HepG2 (cell line): Measurements from ENCODE around the gene SLC25A51. TPM values are rescaled to one million over a fixed set of nuclear protein-coding genes. Genes with fewer than 3 reads are reported as not detected.
A peak's percentile ranks its signal among the peaks of the same experiment; 100 is the strongest.

Experiments used
- ARID3A ChIP-seq: IDR thresholded peaks from 2 replicates; pipeline ENCODE4 v1.6.1; 2012; ENCODE audit warnings: low read depth, low read length, improper control_type of control experiment
- BCL6 ChIP-seq: IDR thresholded peaks from 2 replicates; pipeline ENCODE4 v1.6.1; 2016; ENCODE audit warnings: missing genetic modification reagents, missing compliant biosample characterization
- MLLT10 ChIP-seq: sonication (generic); formaldehyde crosslinking; IDR thresholded peaks from 2 replicates; pipeline ENCODE4 v1.4.0; 2020; ENCODE audit warnings: missing genetic modification reagents
- PPARG ChIP-seq: conservative IDR thresholded peaks from 2 replicates; pipeline ENCODE4 v1.6.1; 2016; ENCODE audit warnings: missing biosample characterization, missing genetic modification reagents
- TFDP2 ChIP-seq: sonication (generic); formaldehyde crosslinking; IDR thresholded peaks from 2 replicates; pipeline ENCODE4 v1.4.0; 2020; ENCODE audit warnings: missing genetic modification reagents
- ZBTB7A ChIP-seq: sonication (generic); formaldehyde crosslinking; IDR thresholded peaks from 2 replicates; pipeline ENCODE4 v1.8.0; 2022; ENCODE audit warnings: mild to moderate bottlenecking, missing genetic modification reagents
- ZNF546 ChIP-seq: sonication (generic); formaldehyde crosslinking; conservative IDR thresholded peaks from 2 replicates; pipeline ENCODE4 v1.8.1; 2023; ENCODE audit warnings: mild to moderate bottlenecking, missing genetic modification reagents
- ZNF572 ChIP-seq: sonication (generic); formaldehyde crosslinking; IDR thresholded peaks from 2 replicates; pipeline ENCODE4 v1.5.1; 2020; ENCODE audit warnings: mild to moderate bottlenecking, missing genetic modification reagents
- ZNF782 ChIP-seq: sonication (generic); formaldehyde crosslinking; IDR thresholded peaks from 2 replicates; pipeline ENCODE4 v1.4.0; 2020; ENCODE audit warnings: missing genetic modification reagents, mild to moderate bottlenecking, borderline replicate concordance
- polyA plus RNA-seq, 8 experiments: library from polyadenylated mRNA; depleted of rRNA in 3 of 8; stranded (reverse) in 7 of 8; unstranded in 1 of 8; fragments of >200 nt; fragmentation: Illumina TruSeq in 4 of 8; extraction: Trizol in 4 of 8; gene quantifications; 2 replicates each; pipeline versions ENCODE4 v1.2.1 to v1.2.3, GENCODE V29; 2011 to 2016; ENCODE audit warnings: low read depth in 4 of 8, missing spikeins in 1 of 8, mixed read lengths in 1 of 8; ENCODE audit not compliant: insufficient read depth in 1 of 8
- total RNA-seq, 5 experiments: library from RNA; depleted of rRNA; stranded (reverse); fragments of >200 nt; fragmentation: Illumina TruSeq; extraction: Trizol; gene quantifications; 2 replicates each; pipeline ENCODE4 v1.2.3, GENCODE V29; 2016; ENCODE audit warnings: low read depth in 1 of 5
- TF ChIP-seq, protein P1 (sequence below): sonication (generic); formaldehyde crosslinking; IDR thresholded peaks from 2 replicates; pipeline ENCODE4 v1.4.0; 2020; ENCODE audit warnings: mild to moderate bottlenecking, missing genetic modification reagents
- TF ChIP-seq, protein P2 (sequence below), 2 experiments: sonication (generic) in 1 of 2; formaldehyde crosslinking in 1 of 2; IDR thresholded peaks; 2 replicates each; pipeline versions ENCODE4 v1.4.0 to v1.6.1; 2018 to 2020; ENCODE audit warnings: missing genetic modification reagents in 2 of 2, borderline replicate concordance in 1 of 2, low read depth in 1 of 2, mild to moderate bottlenecking in 1 of 2, missing biosample characterization in 1 of 2

The SLC25A51 gene
- total and polyA plus RNA-seq, 2 of the 13 experiments (the other 11 are each of a cell fraction or from before 2014, with no cell fraction given): 14.6 to 37.7 TPM

DNA sequence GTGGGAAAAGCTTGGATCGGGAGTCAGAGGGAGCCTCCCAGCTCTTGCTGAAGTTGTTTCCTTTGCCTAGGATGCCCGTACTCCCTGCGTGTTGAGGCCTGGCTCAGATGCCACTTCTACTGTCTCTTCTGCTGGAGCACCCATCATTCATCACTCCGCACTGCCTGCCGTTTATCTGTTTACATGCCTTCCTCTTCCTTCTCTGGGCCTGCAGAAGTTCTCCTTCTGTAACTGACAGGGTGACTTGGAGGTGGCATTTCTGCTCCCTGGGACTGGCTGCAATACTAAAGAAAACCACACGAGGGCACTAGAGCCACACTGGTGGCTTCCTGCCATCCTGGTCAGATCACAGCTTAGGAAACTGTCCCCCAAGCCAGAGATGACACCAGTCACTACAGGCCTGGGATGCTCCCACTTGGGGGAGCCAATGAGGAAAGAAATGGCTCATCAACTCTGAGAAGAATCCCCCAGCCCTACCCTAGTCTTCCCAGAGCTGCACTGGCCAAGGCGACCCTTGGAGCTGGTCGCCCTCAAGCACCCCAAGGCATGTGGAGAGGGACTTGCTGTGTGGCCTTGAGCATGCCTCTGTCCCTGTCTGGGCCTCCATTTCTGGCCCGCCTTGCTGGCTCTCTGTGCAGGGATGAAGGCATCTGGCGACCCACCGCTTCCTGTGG is 9.7 kb upstream of the SLC25A51 start (continued):
- TF ChIP-seq ARID3A (no peak), TFDP2 (0 out of 2 replicates have a peak, but pooled peaks have one; percentile 18), PPARG (CRISPR knock-in tag) (peak; percentile 51; the same call in 1 of the 2 replicates), ZBTB7A (CRISPR knock-in tag) (no peak), ZNF572 (no peak), ZNF782 (CRISPR knock-in tag) (no peak), BCL6 (CRISPR knock-in tag) (no peak; the same call in 1 of the 2 replicates), ZNF546 (CRISPR knock-in tag) (no peak), MLLT10 (no peak)
- TF ChIP-seq, protein P1, sequence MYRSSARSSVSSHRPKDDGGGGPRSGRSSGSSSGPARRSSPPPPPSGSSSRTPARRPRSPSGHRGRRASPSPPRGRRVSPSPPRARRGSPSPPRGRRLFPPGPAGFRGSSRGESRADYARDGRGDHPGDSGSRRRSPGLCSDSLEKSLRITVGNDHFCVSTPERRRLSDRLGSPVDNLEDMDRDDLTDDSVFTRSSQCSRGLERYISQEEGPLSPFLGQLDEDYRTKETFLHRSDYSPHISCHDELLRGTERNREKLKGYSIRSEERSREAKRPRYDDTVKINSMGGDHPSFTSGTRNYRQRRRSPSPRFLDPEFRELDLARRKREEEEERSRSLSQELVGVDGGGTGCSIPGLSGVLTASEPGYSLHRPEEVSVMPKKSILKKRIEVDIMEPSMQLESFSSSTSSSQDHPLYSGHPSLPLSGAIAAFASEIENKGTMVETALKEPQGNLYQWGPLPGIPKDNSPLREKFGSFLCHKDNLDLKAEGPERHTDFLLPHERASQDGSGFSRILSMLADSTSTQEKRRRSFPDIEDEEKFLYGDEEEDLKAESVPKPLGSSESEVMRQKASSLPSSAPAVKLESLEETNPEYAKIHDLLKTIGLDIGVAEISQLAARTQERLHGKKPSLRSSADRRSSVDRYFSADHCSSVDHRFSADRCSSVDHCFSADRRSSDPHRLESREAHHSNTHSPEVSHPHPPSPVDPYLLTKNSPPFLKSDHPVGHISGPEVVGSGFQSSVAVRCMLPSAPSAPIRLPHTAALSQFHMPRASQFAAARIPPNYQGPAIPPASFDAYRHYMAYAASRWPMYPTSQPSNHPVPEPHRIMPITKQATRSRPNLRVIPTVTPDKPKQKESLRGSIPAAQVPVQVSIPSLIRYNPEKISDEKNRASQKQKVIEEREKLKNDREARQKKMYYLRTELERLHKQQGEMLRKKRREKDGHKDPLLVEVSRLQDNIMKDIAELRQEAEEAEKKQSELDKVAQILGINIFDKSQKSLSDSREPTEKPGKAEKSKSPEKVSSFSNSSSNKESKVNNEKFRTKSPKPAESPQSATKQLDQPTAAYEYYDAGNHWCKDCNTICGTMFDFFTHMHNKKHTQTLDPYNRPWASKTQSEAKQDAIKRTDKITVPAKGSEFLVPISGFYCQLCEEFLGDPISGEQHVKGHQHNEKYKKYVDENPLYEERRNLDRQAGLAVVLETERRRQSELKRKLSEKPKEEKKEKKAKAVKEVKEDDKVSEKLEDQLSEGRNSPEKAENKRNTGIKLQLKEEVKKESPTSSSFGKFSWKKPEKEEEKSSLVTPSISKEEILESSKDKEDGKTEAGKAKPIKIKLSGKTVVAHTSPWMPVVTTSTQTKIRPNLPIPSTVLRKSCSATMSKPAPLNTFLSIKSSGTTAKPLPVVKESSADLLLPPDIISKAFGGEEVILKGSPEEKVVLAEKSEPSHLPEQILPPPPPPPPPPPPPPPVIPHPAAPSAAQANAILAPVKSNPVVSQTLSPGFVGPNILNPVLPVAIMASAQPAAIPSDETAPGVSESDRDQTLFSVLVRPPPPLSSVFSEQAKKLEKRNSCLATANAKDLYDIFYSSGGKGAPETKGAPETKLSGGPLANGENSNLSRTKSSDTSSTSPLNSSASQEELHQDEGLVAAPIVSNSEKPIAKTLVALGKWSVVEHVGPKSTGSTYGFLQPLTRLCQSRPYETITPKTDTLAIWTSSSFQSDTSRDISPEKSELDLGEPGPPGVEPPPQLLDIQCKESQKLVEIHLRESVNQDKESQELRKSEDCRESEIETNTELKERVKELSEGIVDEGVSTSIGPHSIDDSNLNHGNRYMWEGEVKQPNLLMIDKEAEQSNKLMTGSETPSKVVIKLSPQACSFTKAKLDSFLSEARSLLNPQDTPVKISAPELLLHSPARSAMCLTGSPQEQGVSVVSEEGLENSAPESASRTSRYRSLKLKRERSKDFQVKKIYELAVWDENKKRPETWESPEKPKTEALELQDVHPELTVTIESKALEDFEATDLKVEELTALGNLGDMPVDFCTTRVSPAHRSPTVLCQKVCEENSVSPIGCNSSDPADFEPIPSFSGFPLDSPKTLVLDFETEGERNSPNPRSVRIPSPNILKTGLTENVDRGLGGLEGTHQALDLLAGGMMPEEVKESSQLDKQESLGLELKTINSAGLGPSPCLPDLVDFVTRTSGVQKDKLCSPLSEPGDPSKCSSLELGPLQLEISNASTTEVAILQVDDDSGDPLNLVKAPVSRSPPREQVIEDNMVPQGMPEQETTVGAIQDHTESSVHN: no peak; the same call in 1 of the 2 replicates
- TF ChIP-seq, protein P2, sequence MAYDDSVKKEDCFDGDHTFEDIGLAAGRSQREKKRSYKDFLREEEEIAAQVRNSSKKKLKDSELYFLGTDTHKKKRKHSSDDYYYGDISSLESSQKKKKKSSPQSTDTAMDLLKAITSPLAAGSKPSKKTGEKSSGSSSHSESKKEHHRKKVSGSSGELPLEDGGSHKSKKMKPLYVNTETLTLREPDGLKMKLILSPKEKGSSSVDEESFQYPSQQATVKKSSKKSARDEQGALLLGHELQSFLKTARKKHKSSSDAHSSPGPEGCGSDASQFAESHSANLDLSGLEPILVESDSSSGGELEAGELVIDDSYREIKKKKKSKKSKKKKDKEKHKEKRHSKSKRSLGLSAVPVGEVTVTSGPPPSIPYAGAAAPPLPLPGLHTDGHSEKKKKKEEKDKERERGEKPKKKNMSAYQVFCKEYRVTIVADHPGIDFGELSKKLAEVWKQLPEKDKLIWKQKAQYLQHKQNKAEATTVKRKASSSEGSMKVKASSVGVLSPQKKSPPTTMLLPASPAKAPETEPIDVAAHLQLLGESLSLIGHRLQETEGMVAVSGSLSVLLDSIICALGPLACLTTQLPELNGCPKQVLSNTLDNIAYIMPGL (CRISPR knock-in tag; IDR thresholded peaks at IDR 0.05; ENCODE audit: borderline replicate concordance in 1 of 2, low read depth in 1 of 2): peak in 1 of 2 experiments; percentile 53; a peak in 3 of 4 replicates
